ENCODE measurements around the gene GNA12. TPM values are rescaled to one million over a fixed set of nuclear protein-coding genes. Genes with fewer than 3 reads are reported as not detected.
A peak's percentile ranks its signal among the peaks of the same experiment; 100 is the strongest.

GNA12 gene
- total and polyA plus RNA-seq, 8 donors = 2.0 to 54.6 (median 22.0) TPM

GRCh38 chr7:2758673-2759616 lies 85.2 kb downstream of the GNA12 start:
- no peak for TF ChIP-seq EP300 (IDR thresholded peaks at IDR 0.05)
- no peak for TF ChIP-seq CTCF (IDR thresholded peaks at IDR 0.05)
- no peak for TF ChIP-seq POLR2AphosphoS5 (IDR thresholded peaks at IDR 0.05)
- TF ChIP-seq POLR2A (IDR thresholded peaks at IDR 0.05) = no peak
- H3K4me3 ChIP-seq = no peak overlapping the region
- H3K36me3 ChIP-seq = peaks cover 0 to 4% (median 1%) of the 10 kb centered on the region in 4 donors
- no peaks in the 10 kb centered on the region for H3K9me3 ChIP-seq
- peaks cover 34 to 60% (median 47%) of the 10 kb centered on the region in 4 donors for H3K4me1 ChIP-seq
- intact Hi-C loops (cut with DNase I; ENCODE audit: low total_unique reads) = no loop called here
- peak overlapping the region; percentile 43 to 88 (median 84) for H3K27ac ChIP-seq
- H3K27me3 ChIP-seq = no peaks in the 10 kb centered on the region
- WGBS, 5 donors = 89 to 95% (median 91%) methylated on average over 18 of the region's 18 CpGs
- DNase-seq = no peak

- Histone ChIP-seq H3K27me3 (no peaks in the 10 kb centered on the region), H3K27ac (peak overlapping the region; percentile 43 to 88 (median 84)), H3K36me3 (peaks cover 0 to 4% (median 1%) of the 10 kb centered on the region in 4 donors), H3K4me1 (peaks cover 29 to 52% (median 43%) of the 10 kb centered on the region in 4 donors), H3K9me3 (no peaks in the 10 kb centered on the region), H3K4me3 (no peak overlapping the region)
- 50 to 67% (median 60%) methylated on average over 12 of the region's 12 CpGs for WGBS, 5 donors
- no peak for TF ChIP-seq CTCF (IDR thresholded peaks at IDR 0.05)
- no peak for TF ChIP-seq EP300 (IDR thresholded peaks at IDR 0.05)
- peak; percentile 5 to 50 (median 41) for TF ChIP-seq POLR2AphosphoS5 (IDR thresholded peaks at IDR 0.05)
- intact Hi-C loops (cut with DNase I; ENCODE audit: low total_unique reads) = no loop called here
- DNase-seq = peak in 1 of 2 donors; percentile 87
Measured at GRCh38 chr7:2757904-2758672, 86.0 kb downstream of the GNA12 start.

GRCh38 chr7:2757361-2757903 lies 86.7 kb downstream of the GNA12 start:
- H3K27me3 ChIP-seq = no peaks in the 10 kb centered on the region
- TF ChIP-seq POLR2A (IDR thresholded peaks at IDR 0.05) = no peak
- TF ChIP-seq POLR2AphosphoS5 (IDR thresholded peaks at IDR 0.05) = peak in 1 of 3 donors; percentile 22
- no peaks in the 10 kb centered on the region for H3K9me3 ChIP-seq
- peak in 1 of 2 donors; percentile 67 for DNase-seq
- intact Hi-C loops (cut with DNase I; ENCODE audit: low total_unique reads) = no loop called here
- WGBS, 5 donors = 49 to 77% (median 68%) methylated on average over 11 of the region's 11 CpGs
- H3K36me3 ChIP-seq = peaks cover 0 to 4% (median 1%) of the 10 kb centered on the region in 4 donors
- no peak overlapping the region for H3K4me3 ChIP-seq
- H3K4me1 ChIP-seq = peaks cover 28 to 51% (median 38%) of the 10 kb centered on the region in 4 donors
- H3K27ac ChIP-seq = peak overlapping the region; percentile 14 to 88 (median 84)

- no peaks in the 10 kb centered on the region for H3K9me3 ChIP-seq
- H3K4me1 ChIP-seq = peaks cover 21 to 51% (median 40%) of the 10 kb centered on the region in 4 donors
- intact Hi-C loops (cut with DNase I; ENCODE audit: low total_unique reads) = no loop called here
- peaks cover 0 to 3% (median 0%) of the 10 kb centered on the region in 4 donors for H3K36me3 ChIP-seq
- TF ChIP-seq CTCF (IDR thresholded peaks at IDR 0.05) (no peak), POLR2A (IDR thresholded peaks at IDR 0.05) (no peak), POLR2AphosphoS5 (IDR thresholded peaks at IDR 0.05) (no peak), EP300 (IDR thresholded peaks at IDR 0.05) (no peak)
- no peak overlapping the region for H3K4me3 ChIP-seq
- H3K27me3 ChIP-seq = no peaks in the 10 kb centered on the region
- H3K27ac ChIP-seq = no peak overlapping the region
- DNase-seq = no peak
Measured at GRCh38 chr7:2755531-2755930, 88.6 kb downstream of the GNA12 start.

All from stomach (tissue), 9 donors.